HG02610 (cell line): ENCODE measurements around the gene HDHD2.

Experiments used
- ATAC-seq: cut with Tn5 transposase; IDR thresholded peaks from one replicate; pipeline ENCODE4 v1.9.1; 2021; ENCODE audit warnings: mild to moderate bottlenecking, moderate library complexity; ENCODE audit not compliant: unreplicated experiment

The HDHD2 gene

GRCh38 chr18:47149457-47150028, 757 bp downstream of the HDHD2 start:
- ATAC-seq: no peak

DNA sequence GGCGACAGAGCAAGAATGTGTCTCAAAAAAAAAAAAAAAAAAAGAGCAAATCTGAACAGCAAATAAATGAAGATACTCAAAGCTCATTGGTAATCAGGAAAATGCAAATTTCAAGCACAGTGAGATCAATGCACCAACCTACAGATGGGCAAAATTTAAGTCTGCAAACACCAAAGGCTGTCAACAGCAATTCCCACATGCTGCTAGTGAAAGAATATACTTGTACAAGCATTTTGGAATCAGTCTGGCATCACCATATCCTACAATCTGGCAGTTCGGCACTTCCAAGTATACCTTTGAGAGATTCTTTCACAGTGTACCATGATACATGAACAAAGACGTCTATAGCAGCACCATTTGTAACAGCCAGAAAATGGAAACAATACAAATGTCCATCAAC, 4.1 kb downstream of the HDHD2 start:
- ATAC-seq: no peak

DNA sequence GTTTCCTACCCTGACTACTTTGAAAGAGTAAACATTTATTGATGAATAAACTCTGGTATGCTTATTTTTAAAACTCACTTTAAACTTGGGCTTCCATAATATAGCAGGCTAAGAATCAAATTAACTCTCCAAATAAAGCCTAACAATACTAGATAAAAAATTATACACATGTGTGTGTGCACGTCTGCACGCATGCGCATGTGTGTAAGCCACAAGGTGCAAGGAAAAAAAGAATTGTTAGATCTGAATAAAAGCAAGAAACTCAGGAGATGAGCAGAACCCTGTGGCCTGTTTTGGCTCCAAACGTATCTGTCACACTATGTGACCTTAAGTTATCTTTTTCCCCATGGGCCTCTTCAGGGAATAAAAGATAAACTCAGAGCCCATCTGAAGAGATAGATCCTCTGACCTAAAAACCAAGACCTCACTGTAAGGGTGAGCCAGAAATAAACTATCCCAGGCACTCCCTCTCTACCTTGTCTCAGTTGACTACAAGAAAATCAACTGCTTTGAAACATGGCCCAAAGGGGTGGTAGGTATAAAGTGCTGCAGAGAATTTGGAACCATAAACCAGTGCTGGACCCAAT, 6.3 kb downstream of the HDHD2 start:
- no peak for ATAC-seq

DNA sequence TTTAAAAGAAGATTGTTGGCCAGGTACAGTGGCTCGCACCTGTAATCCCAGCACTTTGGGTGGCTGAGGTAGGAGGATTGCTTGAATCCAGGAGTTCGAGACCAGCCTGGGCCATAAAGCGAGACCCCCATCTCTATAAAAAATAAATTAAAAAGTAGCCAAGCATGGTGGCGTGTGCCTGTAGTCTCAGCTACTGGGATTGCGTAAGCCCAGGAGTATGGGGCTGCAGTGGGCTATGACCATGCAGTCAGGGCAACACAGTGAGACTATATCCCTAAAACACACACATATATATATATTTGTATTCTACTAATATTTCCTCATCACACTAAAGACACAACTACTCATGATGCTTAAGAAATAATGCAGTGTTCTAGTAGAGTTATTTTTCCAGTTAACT, 7.1 kb downstream of the HDHD2 start:
- no peak for ATAC-seq

DNA sequence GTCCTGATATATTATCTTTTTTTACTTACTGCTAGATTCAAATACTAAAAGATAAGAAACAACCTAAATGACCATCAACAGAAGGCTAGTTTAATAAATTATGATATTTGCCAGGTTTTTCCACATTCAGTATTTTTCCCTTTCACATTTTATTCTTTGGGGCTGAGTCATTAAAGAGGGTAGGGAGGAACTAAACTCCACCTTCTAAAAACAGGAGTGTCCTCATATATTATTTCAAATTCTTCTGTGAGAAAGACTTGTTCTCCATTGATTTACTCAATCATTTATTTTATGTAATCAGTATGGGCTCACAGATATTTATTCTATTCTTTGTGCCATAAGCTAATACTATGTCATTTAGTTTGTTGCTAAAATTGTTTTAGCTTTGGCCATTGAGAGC, 9.0 kb downstream of the HDHD2 start:
- ATAC-seq: no peak

GRCh38 chr18:47121146-47121545, 29.2 kb downstream of the HDHD2 start:
- ATAC-seq: no peak

DNA sequence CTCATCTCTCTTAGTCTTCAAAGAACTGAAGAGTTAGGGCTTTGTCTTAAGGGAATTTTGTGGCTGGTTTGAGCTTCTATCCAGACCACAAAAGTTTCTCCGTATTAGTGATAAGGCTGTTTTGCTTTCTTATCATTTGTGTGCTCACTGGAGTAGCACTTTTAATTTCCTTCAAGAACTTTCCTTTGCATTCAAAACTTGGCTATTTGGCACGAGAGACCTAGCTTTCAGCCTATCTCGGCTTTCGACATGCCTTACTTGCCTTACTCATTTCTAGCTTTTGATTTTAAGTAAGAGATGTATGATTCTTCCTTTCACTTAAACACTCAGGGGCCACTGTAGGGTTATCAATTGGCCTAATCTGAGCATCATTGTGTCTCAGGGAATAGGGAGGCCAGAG, 29.9 kb downstream of the HDHD2 start:
- ATAC-seq: peak; percentile 99

DNA sequence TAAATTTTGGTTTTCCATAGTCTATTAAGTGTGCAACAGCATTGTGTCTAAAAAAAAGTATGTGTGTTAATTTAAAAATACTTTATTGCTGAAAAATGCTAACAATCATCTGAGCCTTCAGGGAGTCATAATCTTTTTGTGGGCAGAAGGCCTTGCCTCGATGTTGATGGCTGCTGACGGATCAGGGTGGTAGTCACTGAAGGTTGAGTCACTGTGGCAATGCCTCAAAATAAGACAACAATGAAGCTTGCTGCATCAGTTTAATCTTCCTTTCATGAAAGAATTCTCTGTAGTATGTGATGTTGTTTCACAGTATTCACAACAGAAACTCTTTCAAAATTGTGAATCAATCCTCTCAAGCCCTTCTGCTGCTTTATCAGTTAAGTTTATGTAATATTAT, 31.3 kb downstream of the HDHD2 start:
- no peak for ATAC-seq

DNA sequence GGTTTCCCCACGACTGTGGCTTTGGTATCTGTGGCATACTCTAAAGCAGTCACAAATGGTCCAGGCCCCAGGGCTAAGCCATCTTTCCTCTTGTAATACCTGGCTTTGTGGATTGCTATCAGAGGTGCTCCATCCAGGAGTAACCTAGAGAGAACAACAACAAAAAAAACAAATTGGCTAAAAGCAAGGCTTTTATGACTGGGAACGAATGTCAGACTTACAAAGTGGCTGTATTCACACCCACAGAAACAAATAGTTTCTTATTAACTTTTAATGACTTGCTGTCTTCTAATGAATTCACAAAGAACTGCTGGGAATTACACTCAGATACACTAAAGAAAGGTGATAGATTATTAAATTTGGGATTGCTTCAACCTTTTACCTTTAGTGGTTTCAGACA, 35.1 kb downstream of the HDHD2 start:
- no peak for ATAC-seq

- ATAC-seq: no peak
These were observed 36.3 kb downstream of the HDHD2 start for GRCh38 chr18:47113796-47114540.

DNA sequence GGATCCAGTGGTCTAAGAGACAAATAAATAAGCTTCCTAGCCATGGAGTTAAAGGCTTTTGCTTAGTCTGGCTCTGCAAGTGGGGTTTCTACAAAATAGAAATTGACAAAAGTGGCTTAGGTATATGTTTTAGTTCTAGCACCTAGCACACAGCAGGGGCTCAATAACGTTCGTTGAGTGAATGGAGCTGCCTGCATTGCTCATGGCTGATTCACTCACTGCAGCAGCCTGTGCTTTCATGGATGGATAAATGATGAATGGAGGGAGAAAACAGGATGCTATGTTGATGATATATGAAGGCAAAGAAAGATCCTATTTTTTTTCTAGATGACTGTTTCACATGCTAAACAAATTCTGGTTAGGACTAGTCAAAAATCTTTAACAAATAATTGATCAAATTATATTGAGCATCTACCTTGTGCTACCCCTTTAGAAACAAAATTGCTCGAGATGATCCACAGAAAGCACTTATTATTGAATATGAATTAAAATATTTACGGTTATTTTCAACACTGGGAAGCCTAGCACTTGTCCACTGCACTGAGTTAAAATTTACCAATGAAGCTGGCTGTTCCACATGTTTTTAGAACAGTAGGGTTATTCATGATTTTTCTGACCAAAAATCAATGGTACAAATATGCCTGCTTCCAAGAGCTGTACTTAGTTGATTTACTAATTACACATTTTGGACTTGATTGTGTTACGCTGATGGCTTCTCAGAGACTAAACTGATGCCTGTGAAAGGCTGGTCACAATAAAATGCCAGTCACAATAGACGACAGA, 39.6 kb downstream of the HDHD2 start:
- no peak for ATAC-seq

DNA sequence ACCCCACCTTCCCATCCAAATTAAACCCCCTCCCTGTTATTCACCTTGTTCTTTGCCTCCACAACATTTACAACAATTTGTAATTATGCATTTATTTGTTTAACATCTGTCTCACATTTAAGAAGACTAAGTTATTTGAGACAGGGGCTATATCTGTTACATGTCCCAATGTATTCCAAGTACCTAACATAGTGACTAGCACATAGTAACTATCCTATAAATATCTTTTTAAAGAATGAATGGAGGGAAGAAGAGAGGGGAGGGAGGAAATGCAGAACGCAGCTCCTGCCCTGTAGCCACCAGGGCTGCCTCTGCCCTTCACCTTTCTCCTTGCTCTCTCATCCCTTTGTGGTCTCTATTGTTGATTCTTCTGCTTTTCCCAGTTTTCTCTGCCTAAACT, 40.6 kb downstream of the HDHD2 start:
- ATAC-seq: no peak

GRCh38 chr18:47108998-47109405, 41.3 kb downstream of the HDHD2 start:
- no peak for ATAC-seq

DNA sequence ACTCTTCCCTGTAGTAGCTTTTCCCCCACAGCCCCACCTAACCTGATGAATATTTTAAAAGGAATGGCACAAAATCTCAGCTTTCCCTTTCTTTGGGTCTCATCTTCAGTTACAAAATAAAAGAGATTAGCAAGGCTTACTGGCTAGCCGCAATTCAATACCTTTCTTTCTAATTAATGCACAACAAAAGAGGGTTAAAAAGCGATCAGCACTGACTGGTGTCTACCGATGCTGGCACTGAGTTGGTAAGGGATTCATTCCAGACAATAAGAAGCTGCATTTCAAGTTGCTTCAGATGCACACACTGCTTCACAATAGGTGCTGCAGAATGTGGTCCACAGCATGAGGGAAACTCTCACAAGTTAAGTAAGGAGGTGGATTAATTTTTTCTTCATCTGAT, 41.9 kb downstream of the HDHD2 start:
- no peak for ATAC-seq

GRCh38 chr18:47100212-47100831, 50.0 kb downstream of the HDHD2 start:
- ATAC-seq: no peak

GRCh38 chr18:47095810-47096209, 54.5 kb downstream of the HDHD2 start:
- no peak for ATAC-seq

DNA sequence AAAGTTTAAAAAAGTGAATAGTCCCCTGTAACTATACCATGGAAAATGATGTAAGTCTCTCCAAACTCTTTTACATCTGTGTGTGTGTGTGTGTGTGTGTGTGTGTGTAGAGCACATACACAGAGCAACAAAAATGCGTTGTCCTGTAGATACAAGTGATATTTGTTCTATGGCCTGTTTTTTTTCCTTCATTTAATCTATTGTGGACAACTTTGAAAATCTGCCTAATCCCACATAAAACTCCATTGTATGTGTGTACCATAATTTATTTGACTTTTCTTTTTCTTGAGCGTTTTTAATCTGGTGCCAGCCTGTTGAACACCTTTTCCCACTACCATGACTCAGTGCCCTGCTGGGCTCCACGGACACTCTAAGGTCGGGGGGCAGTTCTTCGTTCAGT, 62.6 kb downstream of the HDHD2 start:
- no peak for ATAC-seq

GRCh38 chr18:47081578-47081977, 68.7 kb downstream of the HDHD2 start:
- no peak for ATAC-seq

GRCh38 chr18:47080872-47081271, 69.4 kb downstream of the HDHD2 start:
- no peak for ATAC-seq

DNA sequence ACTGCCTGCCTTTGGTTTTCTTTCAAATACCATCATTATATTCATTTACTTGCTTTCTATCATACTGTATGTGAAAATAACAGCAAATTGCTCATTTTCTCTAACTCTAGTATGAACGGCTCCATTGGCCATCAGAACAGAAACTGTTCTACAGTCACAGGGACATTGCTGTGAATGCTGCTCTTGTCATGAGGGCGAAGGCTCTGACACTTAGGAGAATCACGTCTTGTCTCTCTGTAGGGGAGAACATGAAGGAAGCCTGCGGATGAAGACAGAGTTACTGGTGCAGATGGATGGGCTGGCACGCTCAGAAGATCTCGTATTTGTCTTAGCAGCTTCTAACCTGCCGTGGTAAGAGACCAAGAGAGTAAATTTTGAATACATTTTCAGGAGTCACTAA, 73.2 kb downstream of the HDHD2 start:
- no peak for ATAC-seq
